ENCODE results near the gene CDS1. TPM values are rescaled to one million over a fixed set of nuclear protein-coding genes. Genes with fewer than 3 reads are reported as not detected.

The CDS1 gene
- total RNA-seq, result not detected in 2 replicates

DNA sequence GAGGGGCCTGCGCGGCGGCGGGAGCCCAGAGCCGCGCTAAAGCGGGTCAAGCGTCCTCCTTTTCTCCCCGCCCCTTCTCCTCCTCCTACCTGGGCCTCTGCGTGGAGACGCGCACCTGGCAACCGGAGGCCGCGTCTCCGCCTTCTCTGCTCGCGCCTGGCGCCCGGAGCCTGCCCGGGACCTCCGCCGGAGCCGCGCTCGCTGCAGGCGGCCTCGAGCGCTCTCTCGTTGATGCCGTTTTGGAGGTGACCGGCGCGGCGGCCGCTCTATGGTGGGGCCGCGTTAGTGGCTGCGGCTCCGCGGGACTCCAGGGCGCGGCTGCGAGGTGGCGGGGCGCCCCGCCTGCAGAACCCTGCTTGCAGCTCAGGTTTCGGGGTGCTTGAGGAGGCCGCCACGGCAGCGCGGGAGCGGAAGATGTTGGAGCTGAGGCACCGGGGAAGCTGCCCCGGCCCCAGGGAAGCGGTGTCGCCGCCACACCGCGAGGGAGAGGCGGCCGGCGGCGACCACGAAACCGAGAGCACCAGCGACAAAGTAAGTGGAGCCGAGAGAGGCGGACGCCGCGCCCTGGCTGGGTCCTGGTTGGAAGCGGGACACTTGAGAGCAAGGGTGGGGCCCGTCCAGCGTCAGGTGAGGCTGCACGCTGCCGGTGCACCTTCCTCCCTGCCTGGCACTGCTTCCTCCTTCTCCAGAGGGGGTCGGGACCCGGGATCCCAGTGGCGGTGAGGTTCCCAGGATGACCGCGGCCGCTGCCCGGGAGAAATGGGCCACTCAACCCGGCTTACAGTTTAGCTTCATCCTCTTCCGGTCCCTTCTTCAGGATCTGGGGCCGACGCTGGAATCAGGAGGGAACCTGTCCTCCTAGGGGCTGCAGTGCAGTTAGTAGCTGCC, at the start of gene CDS1:
Gene CDS1, plus strand, starts transcription at position 140 of the 888 bp plus-strand sequence. Its CDS starts 275 bp downstream, at position 415.

Other genes with a start within 250 kb of the CDS1 start
- 0.15 TPM in 1 of 2 replicates, not detected in the other for gene NKX6-1, start 83.8 kb upstream of the CDS1 start, total RNA-seq

All from epithelial cell of umbilical artery (primary cell).